HFFc6 (cell line): Measurements from ENCODE around the gene RNF112. TPM values are rescaled to one million over a fixed set of nuclear protein-coding genes. Genes with fewer than 3 reads are reported as not detected.

Experiments used
- DNase-seq: peaks from one replicate; pipeline ENCODE4 v3.0.0-alpha.2; 2018
- H3K27ac Mint-ChIP-seq: 2 replicates; pipeline ENCODE4 v1.8.0; 2020; ENCODE audit warnings: mild to moderate bottlenecking, mixed read lengths
- H3K27me3 Mint-ChIP-seq: 2 replicates; pipeline ENCODE4 v1.8.0; 2021; ENCODE audit warnings: mild to moderate bottlenecking, moderate library complexity, mixed read lengths; ENCODE audit not compliant: insufficient read depth
- H3K36me3 Mint-ChIP-seq: 2 replicates; pipeline ENCODE4 v1.8.0; 2021; ENCODE audit warnings: low read depth, mixed read lengths
- H3K4me1 Mint-ChIP-seq: 2 replicates; pipeline ENCODE4 v1.8.0; 2020; ENCODE audit warnings: low read depth, mixed read lengths
- H3K4me3 Mint-ChIP-seq: 2 replicates; pipeline ENCODE4 v1.8.0; 2020; ENCODE audit warnings: mild to moderate bottlenecking, moderate library complexity, mixed read lengths
- H3K9me3 Mint-ChIP-seq: 2 replicates; pipeline ENCODE4 v1.8.0; 2020; ENCODE audit warnings: mild to moderate bottlenecking, mixed read lengths
- CTCF ChIP-seq: fragments of 200-600 bp; sonication (generic); IDR thresholded peaks from 2 replicates; pipeline ENCODE4 v1.5.0; 2021; ENCODE audit warnings: antibody characterized with exemption, mild to moderate bottlenecking
- total RNA-seq, 6 experiments: library from RNA; stranded (reverse); fragmentation: NEBNext Ultra II Directional; extraction: Animal tissue kit (Norgen Biotek cat#: 25700); gene quantifications; 2 replicates in 1 of 6; 3 replicates in 5 of 6; pipeline ENCODE4 v1.2.3, GENCODE V29; 2021

Gene RNF112
- total RNA-seq, 6 experiments from 2014 or later, result 0.40 to 1.2 (median 0.73) TPM

- no peaks in the 10 kb centered on the region for H3K36me3 Mint-ChIP-seq
- H3K27ac Mint-ChIP-seq, result no peak overlapping the region
- no peak overlapping the region for H3K4me3 Mint-ChIP-seq
- no peaks in the 10 kb centered on the region; the same call in 1 of the 2 replicates for H3K27me3 Mint-ChIP-seq
- DNase-seq, result no peak
- no peak for TF ChIP-seq CTCF
- H3K4me1 Mint-ChIP-seq, result peaks cover 24% of the 10 kb centered on the region
- no peaks in the 10 kb centered on the region for H3K9me3 Mint-ChIP-seq
Observed at GRCh38 chr17:19408346-19408710, 2.7 kb upstream of the RNF112 start.

- Mint-ChIP-seq H3K27me3 (no peaks in the 10 kb centered on the region; the same call in 1 of the 2 replicates), H3K27ac (peak overlapping the region; percentile 61), H3K9me3 (no peaks in the 10 kb centered on the region), H3K36me3 (no peaks in the 10 kb centered on the region), H3K4me3 (no peak overlapping the region), H3K4me1 (peaks cover 24% of the 10 kb centered on the region)
- TF ChIP-seq CTCF, result no peak
- no peak for DNase-seq
Observed at GRCh38 chr17:19409066-19409465, 2.0 kb upstream of the RNF112 start.

- Mint-ChIP-seq H3K9me3 (no peaks in the 10 kb centered on the region), H3K27ac (peak overlapping the region; percentile 61), H3K27me3 (no peaks in the 10 kb centered on the region; the same call in 1 of the 2 replicates), H3K36me3 (no peaks in the 10 kb centered on the region), H3K4me3 (no peak overlapping the region), H3K4me1 (peaks cover 24% of the 10 kb centered on the region)
- TF ChIP-seq CTCF, result no peak
- DNase-seq, result peak; percentile 78
Observed at GRCh38 chr17:19409509-19409908, 1.5 kb upstream of the RNF112 start.

- H3K9me3 Mint-ChIP-seq, result no peaks in the 10 kb centered on the region
- DNase-seq, result no peak
- H3K4me1 Mint-ChIP-seq, result peaks cover 24% of the 10 kb centered on the region
- no peaks in the 10 kb centered on the region for H3K36me3 Mint-ChIP-seq
- H3K4me3 Mint-ChIP-seq, result no peak overlapping the region
- H3K27me3 Mint-ChIP-seq, result no peaks in the 10 kb centered on the region; the same call in 1 of the 2 replicates
- H3K27ac Mint-ChIP-seq, result peak overlapping the region; percentile 18; the same call in 1 of the 2 replicates
- TF ChIP-seq CTCF, result no peak
Observed at GRCh38 chr17:19410091-19410490, 941 bp upstream of the RNF112 start.

- H3K27me3 Mint-ChIP-seq, result no peaks in the 10 kb centered on the region; the same call in 1 of the 2 replicates
- no peaks in the 10 kb centered on the region for H3K9me3 Mint-ChIP-seq
- peaks cover 24% of the 10 kb centered on the region for H3K4me1 Mint-ChIP-seq
- no peak for TF ChIP-seq CTCF
- H3K27ac Mint-ChIP-seq, result no peak overlapping the region
- no peak for DNase-seq
- H3K4me3 Mint-ChIP-seq, result no peak overlapping the region
- H3K36me3 Mint-ChIP-seq, result no peaks in the 10 kb centered on the region
Observed at GRCh38 chr17:19411631-19412030, 599 bp downstream of the RNF112 start.

GRCh38 chr17:19412510-19412909, 1.5 kb downstream of the RNF112 start:
- Mint-ChIP-seq H3K4me1 (peaks cover 29% of the 10 kb centered on the region), H3K4me3 (no peak overlapping the region)

More at GRCh38 chr17:19412510-19412909, 1.5 kb downstream of the RNF112 start:
- no peak overlapping the region for H3K27ac Mint-ChIP-seq
- TF ChIP-seq CTCF, result no peak
- no peak for DNase-seq
- no peaks in the 10 kb centered on the region for H3K36me3 Mint-ChIP-seq
- H3K9me3 Mint-ChIP-seq, result no peaks in the 10 kb centered on the region
- no peaks in the 10 kb centered on the region; the same call in 1 of the 2 replicates for H3K27me3 Mint-ChIP-seq
